ENCODE measurements around the gene TPSD1. TPM values are rescaled to one million over a fixed set of nuclear protein-coding genes. Genes with fewer than 3 reads are reported as not detected.

Gene TPSD1
- total and polyA plus RNA-seq, 2 donors: 0.14 to 1.1 TPM

GRCh38 chr16:1218930-1219611 lies 36.8 kb upstream of the TPSD1 start:
- 92% methylated on average over 24 of the region's 24 CpGs for WGBS
- no peak for DNase-seq (ENCODE audit: low read depth in 6 of 9, low spot score in 9 of 9)
- Histone ChIP-seq H3K4me3 (ENCODE audit: low read length in 2 of 2) (no peak overlapping the region), H3K36me3 (ENCODE audit: control insufficient read depth in 2 of 2, insufficient read depth in 2 of 2, low read length in 1 of 2) (no peaks in the 10 kb centered on the region), H3K9me3 (ENCODE audit: control insufficient read depth in 2 of 2, insufficient read depth in 1 of 2, low read length in 1 of 2) (no peaks in the 10 kb centered on the region), H3K27me3 (ENCODE audit: control insufficient read depth in 2 of 2, insufficient read depth in 1 of 2, low read length in 1 of 2) (no peaks in the 10 kb centered on the region), H3K27ac (ENCODE audit: low read depth in 1 of 2, low read length in 1 of 2) (no peak overlapping the region), H3K4me1 (ENCODE audit: control insufficient read depth in 2 of 2, insufficient read depth in 2 of 2, low read length in 2 of 2) (no peaks in the 10 kb centered on the region)

GRCh38 chr16:1220098-1220728 lies 35.7 kb upstream of the TPSD1 start:
- no peaks in the 10 kb centered on the region for H3K27me3 ChIP-seq (ENCODE audit: control insufficient read depth in 2 of 2, insufficient read depth in 1 of 2, low read length in 1 of 2)
- no peak overlapping the region for H3K4me3 ChIP-seq (ENCODE audit: low read length in 2 of 2)
- H3K4me1 ChIP-seq (ENCODE audit: control insufficient read depth in 2 of 2, insufficient read depth in 2 of 2, low read length in 2 of 2): no peaks in the 10 kb centered on the region
- no peaks in the 10 kb centered on the region for H3K9me3 ChIP-seq (ENCODE audit: control insufficient read depth in 2 of 2, insufficient read depth in 1 of 2, low read length in 1 of 2)
- no peaks in the 10 kb centered on the region for H3K36me3 ChIP-seq (ENCODE audit: control insufficient read depth in 2 of 2, insufficient read depth in 2 of 2, low read length in 1 of 2)
- 94% methylated on average over 55 of the region's 55 CpGs for whole genome bisulfite sequencing
- H3K27ac ChIP-seq (ENCODE audit: low read depth in 1 of 2, low read length in 1 of 2): no peak overlapping the region
- DNase-seq (ENCODE audit: low read depth in 6 of 9, low spot score in 9 of 9): no peak

- DNase-seq (ENCODE audit: low read depth in 6 of 9, low spot score in 9 of 9): no peak
- no peak overlapping the region for H3K4me3 ChIP-seq (ENCODE audit: low read length in 2 of 2)
- H3K27me3 ChIP-seq (ENCODE audit: control insufficient read depth in 2 of 2, insufficient read depth in 1 of 2, low read length in 1 of 2): no peaks in the 10 kb centered on the region
- WGBS: 88% methylated on average over 48 of the region's 48 CpGs
- no peaks in the 10 kb centered on the region for H3K36me3 ChIP-seq (ENCODE audit: control insufficient read depth in 2 of 2, insufficient read depth in 2 of 2, low read length in 1 of 2)
- no peaks in the 10 kb centered on the region for H3K9me3 ChIP-seq (ENCODE audit: control insufficient read depth in 2 of 2, insufficient read depth in 1 of 2, low read length in 1 of 2)
- H3K27ac ChIP-seq (ENCODE audit: low read depth in 1 of 2, low read length in 1 of 2): no peak overlapping the region
- H3K4me1 ChIP-seq (ENCODE audit: control insufficient read depth in 2 of 2, insufficient read depth in 2 of 2, low read length in 2 of 2): no peaks in the 10 kb centered on the region
Observed at GRCh38 chr16:1220841-1221627, 34.8 kb upstream of the TPSD1 start.

GRCh38 chr16:1221628-1222552 lies 34.0 kb upstream of the TPSD1 start:
- H3K4me3 ChIP-seq (ENCODE audit: low read length in 2 of 2): no peak overlapping the region
- no peaks in the 10 kb centered on the region for H3K9me3 ChIP-seq (ENCODE audit: control insufficient read depth in 2 of 2, insufficient read depth in 1 of 2, low read length in 1 of 2)
- H3K27ac ChIP-seq (ENCODE audit: low read depth in 1 of 2, low read length in 1 of 2): no peak overlapping the region
- DNase-seq (ENCODE audit: low read depth in 6 of 9, low spot score in 9 of 9): no peak
- H3K4me1 ChIP-seq (ENCODE audit: control insufficient read depth in 2 of 2, insufficient read depth in 2 of 2, low read length in 2 of 2): no peaks in the 10 kb centered on the region
- WGBS: 90% methylated on average over 40 of the region's 40 CpGs
- no peaks in the 10 kb centered on the region for H3K36me3 ChIP-seq (ENCODE audit: control insufficient read depth in 2 of 2, insufficient read depth in 2 of 2, low read length in 1 of 2)
- no peaks in the 10 kb centered on the region for H3K27me3 ChIP-seq (ENCODE audit: control insufficient read depth in 2 of 2, insufficient read depth in 1 of 2, low read length in 1 of 2)

- Histone ChIP-seq H3K4me3 (ENCODE audit: low read length in 2 of 2) (no peak overlapping the region), H3K27me3 (ENCODE audit: control insufficient read depth in 2 of 2, insufficient read depth in 1 of 2, low read length in 1 of 2) (no peaks in the 10 kb centered on the region), H3K9me3 (ENCODE audit: control insufficient read depth in 2 of 2, insufficient read depth in 1 of 2, low read length in 1 of 2) (no peaks in the 10 kb centered on the region), H3K4me1 (ENCODE audit: control insufficient read depth in 2 of 2, insufficient read depth in 2 of 2, low read length in 2 of 2) (no peaks in the 10 kb centered on the region), H3K27ac (ENCODE audit: low read depth in 1 of 2, low read length in 1 of 2) (no peak overlapping the region), H3K36me3 (ENCODE audit: control insufficient read depth in 2 of 2, insufficient read depth in 2 of 2, low read length in 1 of 2) (no peaks in the 10 kb centered on the region)
- no peak for DNase-seq (ENCODE audit: low read depth in 6 of 9, low spot score in 9 of 9)
- 83% methylated on average over 25 of the region's 25 CpGs for WGBS
Observed at GRCh38 chr16:1222553-1223354, 33.1 kb upstream of the TPSD1 start.

- Histone ChIP-seq H3K36me3 (ENCODE audit: control insufficient read depth in 2 of 2, insufficient read depth in 2 of 2, low read length in 1 of 2) (no peaks in the 10 kb centered on the region), H3K27me3 (ENCODE audit: control insufficient read depth in 2 of 2, insufficient read depth in 1 of 2, low read length in 1 of 2) (no peaks in the 10 kb centered on the region), H3K9me3 (ENCODE audit: control insufficient read depth in 2 of 2, insufficient read depth in 1 of 2, low read length in 1 of 2) (no peaks in the 10 kb centered on the region), H3K27ac (ENCODE audit: low read depth in 1 of 2, low read length in 1 of 2) (no peak overlapping the region), H3K4me3 (ENCODE audit: low read length in 2 of 2) (no peak overlapping the region), H3K4me1 (ENCODE audit: control insufficient read depth in 2 of 2, insufficient read depth in 2 of 2, low read length in 2 of 2) (no peaks in the 10 kb centered on the region)
- no peak for DNase-seq (ENCODE audit: low read depth in 6 of 9, low spot score in 9 of 9)
- WGBS: 87% methylated on average over 38 of the region's 38 CpGs
Observed at GRCh38 chr16:1223355-1224214, 32.3 kb upstream of the TPSD1 start.

- no peak for DNase-seq (ENCODE audit: low read depth in 6 of 9, low spot score in 9 of 9)
- no peaks in the 10 kb centered on the region for H3K27me3 ChIP-seq (ENCODE audit: control insufficient read depth in 2 of 2, insufficient read depth in 1 of 2, low read length in 1 of 2)
- WGBS: 93% methylated on average over 9 of the region's 9 CpGs
- H3K9me3 ChIP-seq (ENCODE audit: control insufficient read depth in 2 of 2, insufficient read depth in 1 of 2, low read length in 1 of 2): no peaks in the 10 kb centered on the region
- no peaks in the 10 kb centered on the region for H3K36me3 ChIP-seq (ENCODE audit: control insufficient read depth in 2 of 2, insufficient read depth in 2 of 2, low read length in 1 of 2)
- no peaks in the 10 kb centered on the region for H3K4me1 ChIP-seq (ENCODE audit: control insufficient read depth in 2 of 2, insufficient read depth in 2 of 2, low read length in 2 of 2)
- no peak overlapping the region for H3K4me3 ChIP-seq (ENCODE audit: low read length in 2 of 2)
- no peak overlapping the region for H3K27ac ChIP-seq (ENCODE audit: low read depth in 1 of 2, low read length in 1 of 2)
Observed at GRCh38 chr16:1224558-1224957, 31.3 kb upstream of the TPSD1 start.

- Histone ChIP-seq H3K36me3 (ENCODE audit: control insufficient read depth in 2 of 2, insufficient read depth in 2 of 2, low read length in 1 of 2) (no peaks in the 10 kb centered on the region), H3K4me1 (ENCODE audit: control insufficient read depth in 2 of 2, insufficient read depth in 2 of 2, low read length in 2 of 2) (no peaks in the 10 kb centered on the region), H3K4me3 (ENCODE audit: low read length in 2 of 2) (no peak within 1 kb of the TSS), H3K27ac (ENCODE audit: low read depth in 1 of 2, low read length in 1 of 2) (no peak within 1 kb of the TSS), H3K9me3 (ENCODE audit: control insufficient read depth in 2 of 2, insufficient read depth in 1 of 2, low read length in 1 of 2) (no peaks in the 10 kb centered on the region), H3K27me3 (ENCODE audit: control insufficient read depth in 2 of 2, insufficient read depth in 1 of 2, low read length in 1 of 2) (no peaks in the 10 kb centered on the region)
- WGBS: 93% methylated on average over 10 of the region's 10 CpGs
- DNase-seq (ENCODE audit: low read depth in 6 of 9, low spot score in 9 of 9): no peak
Observed at GRCh38 chr16:1225051-1225451, 30.8 kb upstream of the TPSD1 start, which contains the start of gene TPSG1. TPSG1 (minus strand) TSS chr16:1225268; CDS start chr16:1225252, 16 bp downstream.

All from thymus (tissue), 11 donors.